B cell (primary cell): Measurements from ENCODE around the gene C8A.

Experiments
- CTCF ChIP-seq: fragments of 200-600 bp; IDR thresholded peaks from one replicate; pipeline ENCODE4 v1.8.0; 2022; ENCODE audit warnings: antibody characterized with exemption, mild to moderate bottlenecking
- EZH2 ChIP-seq: IDR thresholded peaks from 2 replicates; pipeline ENCODE4 v1.6.1; 2012; ENCODE audit warnings: borderline replicate concordance, low read depth, mild to moderate bottlenecking, moderate library complexity, low read length; ENCODE audit not compliant: insufficient read depth, poor library complexity, severe bottlenecking

- TF ChIP-seq CTCF = no peak
- TF ChIP-seq EZH2 = no peak
Observed at GRCh38 chr1:56819387-56819899, 35.2 kb upstream of the C8A start, which contains the start of gene FYB2.
